Left renal pelvis (tissue), 4 donors: ENCODE data around the gene RELL1. TPM values are rescaled to one million over a fixed set of nuclear protein-coding genes. Genes with fewer than 3 reads are reported as not detected.

Experiments used
- DNase-seq, 4 donors: peaks; one replicate each; pipeline ENCODE4 v3.0.0-alpha.2; 2013; ENCODE audit warnings: low read depth in 4 of 4, low spot score in 3 of 4
- polyA plus RNA-seq, 4 donors: library from polyadenylated mRNA; unstranded; fragments of 120-200 nt; gene quantifications; one replicate each; pipeline ENCODE4 v1.2.1, GENCODE V29; 2013; ENCODE audit not compliant: insufficient read length in 4 of 4

Gene RELL1
- polyA plus RNA-seq, 4 donors: 9.8 to 10.4 (median 10.2) TPM

DNA sequence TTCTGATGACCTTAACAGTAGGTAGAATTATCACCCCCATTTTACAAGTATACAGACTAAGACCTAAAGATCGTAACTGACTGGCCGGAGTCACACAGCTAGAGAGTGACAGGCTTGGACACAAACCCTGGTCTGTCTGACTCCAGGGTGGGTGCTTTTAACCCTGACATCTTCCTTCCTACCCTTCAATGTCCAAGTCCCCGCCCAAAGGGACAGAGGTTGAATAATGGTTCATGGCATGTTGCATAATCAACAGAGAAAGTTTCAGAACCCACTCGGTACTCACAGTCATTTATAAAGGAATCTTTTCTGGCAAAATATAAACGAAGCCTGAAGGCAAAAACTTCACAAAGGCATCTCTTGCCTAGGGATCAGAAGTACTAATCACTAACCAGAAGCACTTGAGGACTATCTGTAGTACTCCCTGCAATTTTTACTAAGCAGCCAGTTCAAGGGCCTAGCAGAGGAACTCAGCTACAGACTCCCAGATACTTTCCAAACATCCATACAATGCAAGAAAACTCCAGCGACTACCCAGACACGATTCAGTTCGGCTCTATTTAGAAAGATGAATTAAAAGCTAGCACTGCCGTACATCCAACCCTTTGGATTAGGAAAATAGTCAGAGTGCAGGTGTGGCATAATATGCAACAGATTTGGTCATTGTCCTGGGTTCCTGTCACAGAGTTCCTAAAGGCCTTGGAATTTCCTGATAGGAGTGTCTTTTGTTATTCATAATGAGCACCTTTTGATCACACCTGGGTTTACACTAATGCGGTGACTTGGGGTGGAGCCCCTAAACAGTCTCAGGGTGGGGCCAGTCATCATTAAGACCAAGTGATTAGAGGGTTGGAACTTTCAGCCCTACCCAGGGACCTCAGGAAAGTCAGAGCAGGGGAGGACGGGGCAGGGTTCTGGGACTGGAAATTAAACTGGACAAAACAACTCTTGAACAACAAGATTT is 44.0 kb downstream of the RELL1 start:
- DNase-seq: no peak

DNA sequence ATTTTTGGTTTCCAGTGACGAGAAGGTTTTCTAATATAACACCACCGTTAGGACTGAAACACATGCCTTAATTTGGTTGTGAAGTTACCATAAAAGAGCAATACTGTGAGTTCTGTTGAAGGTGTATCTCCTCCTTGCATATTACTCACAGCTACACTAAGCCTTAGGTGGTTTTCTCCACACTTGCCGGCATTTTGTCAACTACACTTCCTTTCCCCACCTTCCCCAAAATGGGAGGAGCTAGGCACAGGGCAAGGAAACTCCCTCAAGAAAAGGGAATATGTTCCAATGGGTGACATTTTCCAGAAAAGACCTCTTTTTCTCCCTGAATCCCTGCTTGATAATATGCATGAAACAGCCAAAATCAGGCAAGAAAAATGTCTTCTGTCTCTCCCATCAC is 44.8 kb downstream of the RELL1 start:
- DNase-seq: no peak

DNA sequence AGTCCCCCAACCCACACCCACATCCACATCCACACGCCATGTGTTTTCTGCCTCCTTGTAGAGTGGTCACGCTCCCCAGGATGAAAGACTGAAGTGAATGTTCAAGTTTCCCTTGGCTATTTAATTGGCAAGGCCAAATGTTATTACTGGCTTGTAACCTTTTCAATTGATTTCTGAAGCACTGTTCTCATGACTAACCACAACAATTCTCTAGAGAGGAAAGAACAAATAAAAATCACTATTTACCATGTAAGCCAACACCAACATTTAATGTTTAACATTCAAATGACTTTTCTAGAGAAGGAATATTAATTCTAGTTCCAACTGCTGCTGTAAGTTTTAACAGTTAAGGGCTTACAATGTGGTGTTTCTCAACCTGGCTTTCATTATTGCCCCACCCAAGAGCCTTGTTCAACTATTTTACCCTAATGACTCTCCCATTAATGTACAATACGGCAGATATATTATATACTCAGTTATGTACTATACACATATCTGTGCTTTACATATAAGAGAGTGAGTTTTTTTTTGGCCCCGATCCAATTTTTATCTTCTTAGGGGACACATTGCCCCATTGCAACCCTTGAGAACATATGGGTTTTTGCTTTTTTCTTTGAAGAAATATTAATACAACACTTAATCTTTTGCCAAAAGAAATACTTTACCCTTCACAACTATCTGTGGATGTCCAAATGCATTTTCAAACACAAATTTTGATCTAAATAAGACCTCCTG is 46.5 kb downstream of the RELL1 start:
- DNase-seq: no peak

- no peak for DNase-seq
Measured at GRCh38 chr4:37635155-37635554, 51.0 kb downstream of the RELL1 start.

DNA sequence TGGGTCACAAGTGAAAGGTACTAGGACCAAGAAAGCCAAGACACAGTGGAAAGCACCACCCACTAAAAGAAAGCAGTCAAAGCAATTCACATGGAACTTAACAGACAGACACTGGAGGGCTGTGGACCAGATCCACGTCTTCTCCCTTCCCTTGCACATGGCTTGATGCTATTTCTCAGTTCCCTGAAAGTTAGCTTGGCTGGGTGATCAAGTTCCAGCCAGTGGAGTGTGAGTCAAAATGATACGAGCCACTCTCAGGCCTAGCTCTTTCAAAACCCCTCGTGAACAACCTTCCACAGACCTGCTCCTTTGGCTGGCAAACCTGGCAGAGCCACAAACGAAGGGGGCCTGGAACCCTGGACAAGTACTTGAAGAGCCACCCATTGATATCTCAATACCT is 52.0 kb downstream of the RELL1 start:
- DNase-seq: no peak

- no peak for DNase-seq
Measured at GRCh38 chr4:37632836-37633235, 53.3 kb downstream of the RELL1 start.

DNA sequence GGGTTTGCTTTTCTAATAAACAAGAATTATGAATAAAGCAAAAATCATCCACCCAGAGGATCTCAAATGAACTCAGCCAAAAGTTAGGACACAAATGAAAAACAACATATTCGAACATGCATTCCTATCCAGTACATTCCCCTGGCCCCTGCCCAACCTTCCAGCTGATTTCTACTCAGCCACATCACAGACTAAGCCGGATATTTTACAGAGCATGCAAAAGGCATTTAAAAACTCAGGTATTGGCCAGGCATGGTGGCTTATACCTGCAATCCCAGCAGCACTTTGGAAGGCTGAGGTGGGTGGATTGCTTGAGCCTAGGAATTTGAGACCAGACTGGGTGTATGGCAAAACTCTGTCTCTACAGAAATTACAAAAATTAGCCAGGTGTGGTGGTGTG is 54.6 kb downstream of the RELL1 start:
- no peak for DNase-seq

GRCh38 chr4:37629713-37630112 is 56.5 kb downstream of the RELL1 start:
- DNase-seq: no peak

GRCh38 chr4:37628977-37629609 is 57.1 kb downstream of the RELL1 start:
- no peak for DNase-seq

GRCh38 chr4:37627263-37627662 is 58.9 kb downstream of the RELL1 start:
- DNase-seq: no peak

GRCh38 chr4:37625499-37625898 is 60.7 kb downstream of the RELL1 start:
- DNase-seq: no peak

- no peak for DNase-seq
Measured at GRCh38 chr4:37623940-37624339, 62.2 kb downstream of the RELL1 start.

DNA sequence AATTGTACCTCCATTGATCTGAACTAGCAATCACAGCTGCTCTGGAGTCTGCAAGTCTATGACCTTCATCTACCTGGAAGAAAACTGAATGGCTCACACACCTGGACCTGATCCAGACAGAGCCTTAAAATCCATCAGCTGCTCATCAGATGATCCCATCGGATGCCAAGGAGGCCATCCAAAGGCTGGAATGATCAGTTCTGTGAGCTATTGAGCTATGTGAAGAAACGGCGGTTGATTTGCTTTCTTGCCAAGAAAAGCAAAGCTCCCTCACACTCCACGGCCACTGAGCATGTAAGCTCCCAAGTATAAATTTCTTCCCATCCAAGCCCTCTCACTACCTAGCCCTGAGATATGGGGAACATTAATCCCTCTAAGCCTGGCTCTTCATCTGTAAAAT is 63.1 kb downstream of the RELL1 start:
- DNase-seq: no peak

DNA sequence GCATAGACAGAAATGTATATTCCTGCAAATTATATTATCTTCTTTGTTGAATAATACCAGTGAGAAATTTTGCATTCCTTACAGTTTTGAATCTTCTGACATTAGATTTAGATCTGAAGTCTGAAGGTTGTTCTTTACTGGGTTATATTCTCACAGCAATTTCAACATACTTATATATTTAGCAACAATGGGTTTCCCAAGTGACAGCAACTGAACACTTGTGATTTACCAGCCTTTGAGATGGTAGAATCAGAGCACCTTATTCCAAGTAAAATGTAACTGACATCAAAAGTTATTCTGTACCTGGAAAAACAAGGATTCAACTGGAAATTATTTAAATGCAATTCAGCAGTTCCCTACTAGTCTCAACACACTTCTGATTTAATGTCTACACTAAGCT is 66.0 kb downstream of the RELL1 start:
- DNase-seq: no peak

- DNase-seq: no peak
Measured at GRCh38 chr4:37615720-37616063, 70.5 kb downstream of the RELL1 start.

DNA sequence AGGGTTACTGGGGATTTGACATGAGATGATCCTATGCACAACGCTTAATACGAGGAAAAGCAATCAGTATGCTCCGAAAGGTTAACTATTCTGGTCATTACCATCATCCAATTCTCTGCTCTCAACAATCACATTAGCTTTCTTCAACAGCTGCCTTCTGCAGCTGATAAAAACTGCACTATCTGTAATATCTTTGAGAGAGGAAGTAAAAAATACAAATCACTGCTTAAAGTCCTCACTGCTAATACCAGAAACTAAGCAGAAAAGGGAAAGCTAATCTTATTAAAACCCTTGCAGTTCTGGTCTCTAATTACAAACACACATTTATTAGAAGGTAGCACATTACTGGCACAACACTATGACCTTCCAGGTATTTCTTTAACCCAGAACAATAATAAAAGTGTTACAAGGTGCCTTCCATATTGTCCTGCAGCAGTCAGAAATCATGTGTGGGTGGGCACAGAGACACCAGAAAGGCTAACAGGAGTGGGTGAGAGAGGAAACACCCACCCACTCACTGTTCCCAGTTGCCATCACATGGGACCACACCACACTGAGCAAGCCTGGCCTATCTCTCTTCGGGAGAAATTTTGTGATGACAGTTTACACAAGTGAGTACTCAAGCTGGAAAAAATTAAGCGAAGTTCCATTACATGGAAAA is 71.0 kb downstream of the RELL1 start:
- no peak for DNase-seq

DNA sequence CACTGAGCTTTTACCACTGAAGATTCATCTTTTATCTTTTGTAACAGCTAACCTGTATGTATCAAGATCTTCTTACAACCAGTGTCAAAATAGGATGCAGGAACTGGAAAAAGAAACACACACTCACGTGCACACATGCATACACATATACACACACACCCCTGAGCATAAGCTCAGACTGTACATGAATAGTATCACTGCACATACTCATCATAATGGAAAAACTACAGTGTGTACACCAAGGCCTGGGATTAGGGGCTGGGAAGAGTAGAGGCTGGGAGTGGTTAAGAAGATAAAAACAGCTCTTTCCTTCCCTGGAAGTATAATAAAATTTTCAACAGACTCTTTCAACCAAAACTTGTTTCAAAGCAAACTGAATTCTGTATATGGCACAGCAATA is 73.4 kb downstream of the RELL1 start:
- no peak for DNase-seq

- no peak for DNase-seq
Measured at GRCh38 chr4:37609626-37610025, 76.5 kb downstream of the RELL1 start.

- no peak for DNase-seq
Measured at GRCh38 chr4:37607018-37607417, 79.2 kb downstream of the RELL1 start.

GRCh38 chr4:37605843-37606565 is 80.2 kb downstream of the RELL1 start:
- DNase-seq: no peak
